Type B pancreatic cell (in vitro differentiated cells): ENCODE data around the gene PIGB. TPM values are rescaled to one million over a fixed set of nuclear protein-coding genes. Genes with fewer than 3 reads are reported as not detected.
A peak's percentile ranks its signal among the peaks of the same experiment; 100 is the strongest.

Source experiments
- DNase-seq: peaks from one replicate; pipeline ENCODE4 v3.0.0; 2021; ENCODE audit warnings: mixed read lengths; ENCODE audit not compliant: unreplicated experiment; ENCODE audit errors: extremely low spot score
- H3K27ac Mint-ChIP-seq: 2 replicates; pipeline ENCODE4 v1.8.0; 2021; ENCODE audit warnings: mild to moderate bottlenecking, mixed read lengths
- H3K27me3 Mint-ChIP-seq: 2 replicates; pipeline ENCODE4 v1.8.0; 2021; ENCODE audit warnings: mixed read lengths
- H3K36me3 Mint-ChIP-seq: 2 replicates; pipeline ENCODE4 v1.8.0; 2021; ENCODE audit warnings: mixed read lengths
- H3K4me1 Mint-ChIP-seq: one replicate; pipeline ENCODE4 v1.8.0; 2021; ENCODE audit warnings: mixed read lengths; ENCODE audit not compliant: unreplicated experiment
- H3K4me3 Mint-ChIP-seq: 2 replicates; pipeline ENCODE4 v1.8.0; 2021; ENCODE audit warnings: mild to moderate bottlenecking, mixed read lengths
- H3K9me3 Mint-ChIP-seq: 2 replicates; pipeline ENCODE4 v1.8.0; 2021; ENCODE audit warnings: mixed read lengths
- long read RNA-seq: library from polyadenylated mRNA; unstranded; transcript quantifications from one replicate; pipeline ENCODE4 v2.0.0, GENCODE V29; 2020
- total RNA-seq: library from RNA; stranded (reverse); gene quantifications from 2 replicates; pipeline ENCODE4 v1.2.1, GENCODE V29; 2021; ENCODE audit warnings: low replicate concordance
- TF ChIP-seq, protein P1 (sequence below): fragments of 200-600 bp; sonication (generic); conservative IDR thresholded peaks from 2 replicates; pipeline ENCODE4 v1.5.0; 2021; ENCODE audit warnings: antibody characterized with exemption, mild to moderate bottlenecking

The PIGB gene
- 8.4 and 10.2 TPM in 2 replicates for total RNA-seq
- long read RNA-seq, transcript PIGB-202 (12 exons, 1,668 nt) = major isoform, 18 of 27 reads
- long read RNA-seq, partial matches to known transcripts = 1 of 27 reads
- long read RNA-seq, other reads (novel, unspliced or antisense) = 8 of 27 reads

DNA sequence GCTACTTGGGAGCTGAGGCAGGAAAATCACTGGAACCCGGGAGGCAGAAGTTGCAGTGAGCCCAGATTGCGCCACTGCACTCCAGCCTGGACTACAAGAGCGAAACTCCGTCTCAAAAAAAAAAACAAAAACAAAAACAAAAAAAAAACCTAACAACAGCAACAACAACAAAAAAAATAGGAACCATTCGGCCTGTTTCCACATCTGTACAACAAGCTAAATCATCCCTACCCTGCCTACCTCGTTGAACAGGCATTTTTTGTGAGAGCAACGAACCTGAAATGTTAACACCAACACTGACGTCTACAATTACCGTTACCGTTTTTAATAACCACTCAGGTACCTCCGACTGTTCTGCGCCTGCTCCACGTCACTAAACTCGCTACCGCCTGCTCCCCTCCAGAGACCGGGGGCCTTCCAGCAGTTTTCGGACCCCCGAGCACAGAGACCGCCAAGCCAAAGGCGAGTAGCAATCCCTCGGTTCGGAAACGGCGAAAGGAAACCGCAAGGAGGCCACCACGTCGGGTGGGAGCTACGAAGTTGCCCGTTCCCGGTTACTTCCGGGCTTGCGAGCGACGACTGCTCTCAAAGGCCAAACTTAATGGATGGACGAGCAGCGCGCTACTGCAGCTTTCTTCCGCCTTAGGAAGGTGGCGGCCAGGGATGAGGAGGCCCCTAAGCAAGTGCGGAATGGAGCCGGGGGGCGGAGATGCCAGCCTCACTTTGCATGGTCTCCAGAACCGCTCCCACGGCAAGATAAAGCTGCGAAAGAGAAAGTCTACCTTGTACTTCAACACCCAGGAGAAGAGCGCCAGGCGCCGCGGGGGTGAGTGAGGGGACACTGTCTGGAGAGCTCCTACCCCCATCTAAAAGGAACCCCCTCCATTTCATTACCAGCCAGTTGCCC is at the start of gene PIGB, which contains the start of gene PIGBOS1:
PIGB (plus strand) TSS at position 635 of the 907 bp plus-strand sequence; CDS start at position 664, 29 bp downstream.
PIGBOS1 (minus strand) TSS at position 536 of the 907 bp plus-strand sequence. CDS start 1,331 bp downstream, outside the sequence.
- Mint-ChIP-seq H3K36me3 (peaks cover 11% of the 10 kb centered on the region), H3K4me1 (peaks cover 25% of the 10 kb centered on the region), H3K27me3 (no peaks in the 10 kb centered on the region), H3K4me3 (peak within 1 kb of the TSS; percentile 99), H3K9me3 (peaks cover 4% of the 10 kb centered on the region), H3K27ac (peak within 1 kb of the TSS; percentile 96)
- peak; percentile 82 for DNase-seq
- TF ChIP-seq, protein P1, sequence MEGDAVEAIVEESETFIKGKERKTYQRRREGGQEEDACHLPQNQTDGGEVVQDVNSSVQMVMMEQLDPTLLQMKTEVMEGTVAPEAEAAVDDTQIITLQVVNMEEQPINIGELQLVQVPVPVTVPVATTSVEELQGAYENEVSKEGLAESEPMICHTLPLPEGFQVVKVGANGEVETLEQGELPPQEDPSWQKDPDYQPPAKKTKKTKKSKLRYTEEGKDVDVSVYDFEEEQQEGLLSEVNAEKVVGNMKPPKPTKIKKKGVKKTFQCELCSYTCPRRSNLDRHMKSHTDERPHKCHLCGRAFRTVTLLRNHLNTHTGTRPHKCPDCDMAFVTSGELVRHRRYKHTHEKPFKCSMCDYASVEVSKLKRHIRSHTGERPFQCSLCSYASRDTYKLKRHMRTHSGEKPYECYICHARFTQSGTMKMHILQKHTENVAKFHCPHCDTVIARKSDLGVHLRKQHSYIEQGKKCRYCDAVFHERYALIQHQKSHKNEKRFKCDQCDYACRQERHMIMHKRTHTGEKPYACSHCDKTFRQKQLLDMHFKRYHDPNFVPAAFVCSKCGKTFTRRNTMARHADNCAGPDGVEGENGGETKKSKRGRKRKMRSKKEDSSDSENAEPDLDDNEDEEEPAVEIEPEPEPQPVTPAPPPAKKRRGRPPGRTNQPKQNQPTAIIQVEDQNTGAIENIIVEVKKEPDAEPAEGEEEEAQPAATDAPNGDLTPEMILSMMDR = peak; percentile 52

DNA sequence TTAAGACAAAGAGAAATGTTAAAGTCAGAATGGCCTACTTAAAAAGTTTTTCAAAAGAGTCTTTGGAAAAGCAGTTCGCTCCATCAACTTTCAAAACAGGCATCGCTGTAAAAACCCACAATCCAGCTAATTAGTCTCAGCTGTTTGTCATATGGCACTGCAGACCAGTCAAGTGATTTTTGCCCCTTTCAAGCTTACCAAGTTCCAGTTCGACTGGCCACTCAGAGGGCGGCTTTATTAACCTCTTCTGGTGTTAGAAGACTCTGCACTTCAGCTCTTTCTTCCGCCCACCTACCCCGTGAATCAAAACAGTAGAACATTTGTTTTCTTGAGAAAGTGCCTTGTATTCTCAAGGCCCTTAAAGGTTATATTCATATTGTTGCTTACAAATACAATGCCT is 48.7 kb upstream of the PIGB start:
- no peak overlapping the region for H3K4me3 Mint-ChIP-seq
- no peaks in the 10 kb centered on the region for H3K27me3 Mint-ChIP-seq
- H3K36me3 Mint-ChIP-seq = no peaks in the 10 kb centered on the region
- H3K9me3 Mint-ChIP-seq = no peaks in the 10 kb centered on the region
- TF ChIP-seq, protein P1 = no peak
- DNase-seq = no peak
- H3K27ac Mint-ChIP-seq = no peak overlapping the region
- peaks cover 12% of the 10 kb centered on the region for H3K4me1 Mint-ChIP-seq

DNA sequence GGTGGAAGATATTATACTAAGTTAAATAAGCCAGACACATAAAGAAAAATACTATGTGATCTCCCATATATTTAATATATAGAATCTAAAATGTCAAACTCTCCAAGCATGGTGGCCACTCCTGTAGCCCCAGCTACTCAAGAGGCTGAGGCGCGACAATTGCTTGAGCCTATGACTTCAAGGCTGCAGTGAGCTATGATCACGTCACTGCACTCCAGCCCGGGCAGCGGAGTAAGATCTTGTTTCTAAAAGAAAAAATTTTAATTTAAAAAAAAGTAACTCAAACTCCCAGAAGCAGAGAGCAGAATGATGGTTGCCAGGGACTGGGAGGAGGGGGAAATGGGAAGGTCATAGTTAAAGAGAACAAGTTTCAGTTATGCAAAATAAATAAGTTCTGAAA is 42.7 kb upstream of the PIGB start:
- Mint-ChIP-seq H3K27me3 (no peaks in the 10 kb centered on the region), H3K36me3 (no peaks in the 10 kb centered on the region), H3K4me1 (no peaks in the 10 kb centered on the region), H3K9me3 (no peaks in the 10 kb centered on the region), H3K4me3 (no peak overlapping the region), H3K27ac (no peak overlapping the region)
- TF ChIP-seq, protein P1 = no peak
- DNase-seq = no peak

DNA sequence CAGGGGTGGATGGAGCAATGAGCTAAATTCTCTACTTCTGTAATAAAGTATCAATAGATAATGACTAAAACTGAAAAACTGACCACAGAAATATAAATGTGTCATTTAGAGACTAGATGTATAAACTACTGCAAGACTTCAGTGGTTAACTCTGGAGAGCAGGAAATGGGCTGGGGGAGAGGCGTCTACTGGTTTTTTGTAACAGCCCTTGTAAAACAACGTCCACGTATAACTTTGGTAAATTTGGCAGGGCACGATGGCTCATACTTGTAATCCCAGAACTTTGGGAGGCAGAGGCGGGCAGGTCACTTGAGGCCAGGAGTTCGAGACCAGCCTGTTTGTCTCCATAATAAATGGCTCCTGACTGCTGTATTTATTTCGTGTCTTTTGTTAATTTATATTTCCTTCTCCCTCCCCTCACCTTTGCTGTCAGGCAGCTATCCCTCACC is 41.9 kb upstream of the PIGB start:
- Mint-ChIP-seq H3K36me3 (no peaks in the 10 kb centered on the region), H3K27ac (no peak overlapping the region), H3K4me3 (no peak overlapping the region), H3K27me3 (no peaks in the 10 kb centered on the region), H3K4me1 (no peaks in the 10 kb centered on the region), H3K9me3 (no peaks in the 10 kb centered on the region)
- DNase-seq = no peak
- TF ChIP-seq, protein P1 = no peak

DNA sequence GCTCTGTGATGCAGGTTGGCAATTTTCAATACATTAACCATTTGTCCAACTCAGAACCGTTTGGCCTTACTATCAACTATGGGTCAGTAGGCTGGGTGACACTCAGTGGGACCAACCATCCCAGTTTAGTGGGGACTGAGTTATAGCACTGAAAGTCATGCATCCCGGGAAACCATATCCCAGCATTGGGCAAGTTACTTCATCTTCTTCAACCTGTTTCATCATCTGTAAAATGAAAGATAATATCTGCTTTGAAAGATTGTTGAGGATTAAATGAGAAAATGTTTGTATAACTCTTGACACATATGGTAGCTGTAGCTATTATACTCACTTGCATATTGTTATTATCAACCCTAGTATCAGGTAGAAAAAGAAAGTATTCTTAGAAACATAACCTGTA is 41.3 kb upstream of the PIGB start:
- Mint-ChIP-seq H3K27ac (no peak overlapping the region), H3K9me3 (no peaks in the 10 kb centered on the region), H3K4me1 (no peaks in the 10 kb centered on the region), H3K27me3 (no peaks in the 10 kb centered on the region), H3K36me3 (no peaks in the 10 kb centered on the region), H3K4me3 (no peak overlapping the region)
- TF ChIP-seq, protein P1 = no peak
- DNase-seq = no peak
